GM18505 (cell line): Measurements from ENCODE around the gene FAM32A.

ENCODE experiments used
- ATAC-seq: cut with Tn5 transposase; IDR thresholded peaks from one replicate; pipeline ENCODE4 v1.9.1; 2021; ENCODE audit not compliant: unreplicated experiment
- POLR2A ChIP-seq: IDR thresholded peaks from 4 replicates; pipeline ENCODE4 v1.6.1; 2011; ENCODE audit warnings: borderline replicate concordance; ENCODE audit not compliant: insufficient read depth, insufficient read length; ENCODE audit errors: extremely low read depth

FAM32A gene

DNA sequence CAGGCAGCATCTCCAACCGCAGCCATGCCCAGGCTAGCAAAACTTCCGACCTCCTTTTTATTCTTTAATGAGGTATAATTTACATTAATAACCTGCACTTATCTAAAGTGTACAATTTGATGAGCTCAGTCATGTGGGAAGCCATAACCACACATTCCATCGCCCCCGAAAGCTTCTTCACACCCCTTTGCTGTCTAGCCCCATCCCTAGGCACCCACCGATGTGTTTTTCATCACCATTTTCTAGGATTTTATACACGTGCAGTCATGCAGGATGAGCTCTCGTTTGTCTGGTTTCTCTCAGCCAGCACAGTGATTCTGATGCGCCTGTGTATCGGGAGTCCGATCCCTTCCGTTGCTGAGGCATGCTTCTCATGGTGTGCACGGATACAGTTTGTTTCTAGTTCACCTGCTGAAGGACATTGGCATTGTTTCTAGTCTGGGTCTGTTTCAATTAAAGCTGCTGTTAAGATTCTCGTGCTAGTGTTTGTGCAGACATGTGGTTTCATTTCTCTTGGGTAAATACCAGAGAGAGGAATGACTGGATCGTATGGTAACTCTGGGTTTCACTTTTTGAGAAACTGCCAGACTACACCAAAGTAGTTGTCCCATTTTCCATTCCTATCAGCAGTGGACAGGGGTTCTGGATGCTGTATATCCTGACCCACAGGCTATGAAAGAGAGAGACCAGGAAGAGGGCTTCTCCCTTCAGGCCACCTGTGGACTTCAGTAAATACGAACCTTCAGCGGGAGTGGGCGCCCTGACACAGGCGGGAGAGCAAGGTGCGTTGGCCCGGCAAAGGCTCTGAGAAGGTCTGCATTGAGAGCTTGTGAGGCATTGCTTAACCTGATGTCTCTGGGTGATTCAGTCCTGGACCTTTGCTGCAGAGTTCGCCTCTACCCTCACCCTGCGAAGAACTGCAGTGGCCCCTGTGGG is 17.4 kb downstream of the FAM32A start:
- TF ChIP-seq POLR2A, result no peak
- no peak for ATAC-seq

- no peak for ATAC-seq
Measured at GRCh38 chr19:16203256-16204004, 18.2 kb downstream of the FAM32A start.

DNA sequence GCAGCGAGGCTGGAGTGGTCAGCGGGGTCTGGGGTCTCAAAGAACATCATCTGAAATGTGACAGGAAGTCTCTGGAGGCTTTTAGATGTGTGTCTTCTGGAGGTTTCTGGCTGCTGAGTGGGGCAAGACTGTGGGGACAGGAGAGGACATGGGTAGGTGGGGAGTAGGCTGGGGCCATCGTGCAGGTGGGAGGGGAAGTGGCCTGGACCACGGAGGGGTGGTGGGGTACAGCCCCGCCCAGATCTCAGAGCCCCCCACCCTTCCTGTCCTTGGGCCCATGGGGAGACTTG is 18.7 kb downstream of the FAM32A start:
- ATAC-seq, result no peak
- no peak for TF ChIP-seq POLR2A

More at GRCh38 chr19:16203256-16204004, 18.2 kb downstream of the FAM32A start:
- TF ChIP-seq POLR2A, result no peak

DNA sequence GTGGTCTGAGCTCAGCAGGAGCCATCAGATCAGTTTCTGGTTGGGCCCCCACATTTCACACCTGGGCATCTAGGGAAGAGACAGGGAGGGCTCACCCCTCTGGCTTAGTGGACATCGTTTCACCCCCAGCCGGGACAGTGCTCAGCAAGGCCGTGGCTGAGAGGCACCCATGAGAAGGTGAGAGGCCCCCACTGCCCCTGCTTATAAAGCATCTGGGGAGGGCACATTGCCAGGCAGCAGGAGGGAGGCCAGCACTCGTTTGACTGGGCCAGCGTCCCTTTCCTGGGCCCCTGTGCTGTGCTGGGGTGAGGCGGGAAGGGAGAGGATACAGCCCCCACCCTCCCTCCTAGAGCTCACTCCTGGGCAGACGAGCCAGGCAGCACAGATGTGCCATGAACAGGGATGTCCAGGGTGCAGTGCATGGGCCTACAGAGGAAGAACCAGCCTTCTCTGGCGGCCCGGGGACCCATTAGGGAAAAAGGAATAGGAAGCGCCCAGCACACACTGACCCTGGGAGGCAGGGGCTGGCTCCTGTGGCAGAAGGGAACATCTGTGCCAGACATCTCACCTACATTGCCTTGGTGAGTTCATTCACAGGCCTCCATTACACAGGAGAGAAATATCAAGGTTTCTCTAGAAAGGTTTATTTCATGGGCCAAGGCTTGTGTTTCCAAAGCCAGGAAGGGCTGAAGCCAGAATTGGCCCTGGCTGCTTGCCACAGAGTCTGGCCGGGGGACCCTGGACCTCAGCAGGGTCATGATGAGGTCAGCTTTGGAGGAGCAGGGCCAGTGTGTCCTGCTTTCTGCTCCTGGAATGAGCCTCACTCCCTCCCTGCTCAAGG is 20.2 kb downstream of the FAM32A start:
- ATAC-seq, result no peak
- TF ChIP-seq POLR2A, result no peak

DNA sequence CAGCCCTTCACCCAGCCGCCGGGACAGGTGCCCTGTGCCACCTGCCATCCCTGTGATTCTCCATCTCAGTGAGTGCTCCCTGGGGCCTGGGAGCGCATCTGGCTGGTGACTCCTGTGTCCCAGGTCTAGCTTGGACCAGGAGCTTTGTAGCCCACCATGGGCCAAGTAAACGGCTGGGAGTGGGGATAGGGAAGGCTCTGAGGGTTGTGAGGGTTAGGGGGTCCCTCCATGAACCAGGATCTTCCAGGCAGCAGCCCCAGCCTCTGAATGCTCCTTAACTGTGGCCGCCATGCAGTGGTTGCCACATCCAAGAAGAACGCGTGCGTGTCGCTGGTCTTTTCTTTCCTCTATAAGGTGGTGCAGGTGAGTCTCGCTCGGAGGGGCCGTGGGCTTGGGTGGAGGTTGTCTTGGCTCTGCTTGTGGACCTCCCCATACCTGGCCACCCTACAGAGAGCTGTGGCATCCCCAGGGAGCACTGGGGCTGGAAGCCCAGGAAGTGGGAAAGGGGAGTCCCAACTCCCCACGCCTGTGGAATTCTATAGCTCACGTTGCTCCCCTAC is 20.9 kb downstream of the FAM32A start:
- ATAC-seq, result no peak
- TF ChIP-seq POLR2A, result no peak

GRCh38 chr19:16206637-16207036 is 21.4 kb downstream of the FAM32A start:
- TF ChIP-seq POLR2A, result no peak
- no peak for ATAC-seq

DNA sequence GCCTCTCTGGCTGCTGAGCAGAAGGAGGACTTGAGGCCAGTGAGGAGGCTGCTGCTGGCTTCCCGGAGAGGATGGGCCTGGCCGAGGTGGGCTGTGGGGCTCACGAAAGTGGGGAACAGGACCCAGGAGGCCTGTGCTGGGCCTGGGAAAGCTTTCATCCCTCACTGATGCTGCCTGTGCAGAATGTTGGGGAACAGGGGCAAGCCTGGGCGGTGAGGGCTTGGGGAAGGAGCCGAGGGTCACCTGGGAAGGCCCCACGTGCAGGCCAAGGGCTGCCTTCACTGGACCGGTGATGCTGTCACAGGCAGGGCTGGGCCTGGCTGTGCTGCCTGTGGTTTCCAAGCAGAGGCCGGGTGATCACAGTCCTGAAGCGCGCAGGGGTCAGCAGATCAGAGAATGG is 21.9 kb downstream of the FAM32A start:
- ATAC-seq, result no peak
- no peak for TF ChIP-seq POLR2A

DNA sequence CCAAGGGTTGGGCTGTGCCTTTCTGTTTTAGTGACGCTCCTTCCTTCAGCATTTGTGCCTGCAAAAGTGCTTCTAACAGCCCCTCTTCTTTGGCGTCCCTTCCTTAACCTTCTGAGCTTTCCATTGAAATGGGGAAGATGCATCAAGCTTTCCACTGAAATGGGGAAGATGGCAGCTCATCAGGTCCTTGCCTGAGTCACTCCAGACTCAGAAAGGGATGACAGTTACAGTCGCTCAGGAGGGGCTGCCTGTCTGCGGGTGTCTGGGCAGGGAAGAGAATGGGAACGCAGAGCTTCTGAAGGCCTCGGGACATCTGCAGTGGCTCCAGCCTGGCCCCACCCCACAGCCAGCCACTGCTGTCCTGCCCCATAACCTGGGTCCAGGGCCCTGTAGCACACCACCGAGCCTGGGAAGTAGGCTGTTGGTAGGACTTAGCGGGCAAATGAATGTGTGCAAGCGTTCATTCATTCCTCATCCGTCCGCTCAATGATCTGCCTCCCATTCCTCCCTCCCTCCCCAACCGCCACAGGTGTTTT is 22.3 kb downstream of the FAM32A start:
- no peak for ATAC-seq
- TF ChIP-seq POLR2A, result no peak

DNA sequence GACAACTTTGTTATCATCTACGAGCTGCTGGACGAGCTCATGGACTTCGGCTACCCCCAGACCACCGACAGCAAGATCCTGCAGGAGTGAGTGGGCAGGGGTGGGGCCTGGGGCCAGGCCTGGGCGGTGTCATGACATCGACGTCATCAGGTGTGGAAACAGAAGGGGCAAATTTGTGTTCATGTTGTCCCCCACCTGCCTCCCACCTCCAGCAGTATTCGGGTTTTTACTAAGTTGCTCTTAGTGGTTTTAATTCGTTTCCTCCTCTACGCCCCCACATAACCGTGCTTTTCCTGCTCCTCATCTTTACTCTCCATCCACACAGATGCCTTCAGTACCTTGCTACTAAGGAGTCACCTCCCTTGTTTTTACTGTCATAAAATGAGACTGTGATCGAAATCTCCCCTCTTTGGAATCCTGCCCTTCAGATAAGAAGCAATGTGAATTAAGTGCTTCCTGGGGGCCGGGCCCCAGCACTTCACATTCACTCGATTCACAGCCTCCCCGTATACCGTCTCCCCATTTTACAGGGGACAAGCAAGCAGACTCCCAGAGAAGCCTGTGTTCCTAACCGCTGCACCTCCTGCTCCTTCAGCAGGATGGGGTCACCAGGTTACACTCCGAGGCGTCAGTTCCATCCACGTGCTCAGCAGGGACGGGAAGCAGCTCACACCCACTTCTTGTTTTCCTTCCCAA is 23.0 kb downstream of the FAM32A start:
- no peak for TF ChIP-seq POLR2A
- ATAC-seq, result no peak

DNA sequence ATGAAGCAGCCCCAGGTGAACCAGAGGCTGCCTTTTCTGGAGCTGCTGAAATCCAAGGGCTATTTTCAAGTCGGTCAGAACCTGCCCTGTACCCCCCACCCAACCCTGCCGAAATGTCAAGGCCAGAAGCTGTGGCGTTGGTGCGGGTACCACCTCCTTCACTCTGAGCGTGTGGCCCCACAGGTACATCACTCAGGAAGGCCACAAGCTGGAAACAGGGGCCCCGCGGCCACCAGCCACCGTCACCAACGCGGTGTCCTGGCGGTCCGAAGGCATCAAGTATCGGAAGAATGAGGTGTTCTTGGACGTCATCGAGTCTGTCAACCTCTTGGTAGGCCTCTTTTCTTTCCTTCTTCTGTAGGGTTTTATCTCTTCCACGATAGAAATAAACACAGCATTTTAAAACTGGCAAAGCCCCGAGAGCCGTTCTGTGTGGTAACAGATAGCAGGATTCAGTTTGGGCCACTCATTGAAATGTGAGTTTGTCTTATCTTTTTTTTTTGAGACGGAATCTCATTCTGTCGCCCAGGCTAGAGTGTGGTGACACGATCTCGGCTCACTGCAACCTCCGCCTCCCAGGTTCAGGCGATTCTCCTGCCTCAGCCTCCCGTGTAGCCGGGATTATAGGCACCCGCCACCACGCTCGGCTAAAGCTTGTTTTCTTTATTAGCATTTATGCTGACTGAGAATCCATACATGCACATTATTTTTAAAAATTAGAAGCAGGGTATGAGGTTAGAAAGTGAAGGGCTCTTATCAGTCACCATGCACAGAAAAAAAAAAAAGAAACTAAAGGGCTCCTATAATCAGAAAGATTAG is 23.8 kb downstream of the FAM32A start:
- no peak for ATAC-seq
- TF ChIP-seq POLR2A, result no peak

GRCh38 chr19:16210168-16210567 is 25.0 kb downstream of the FAM32A start:
- TF ChIP-seq POLR2A, result no peak
- ATAC-seq, result no peak
